Measurements from ENCODE around the gene ATXN7. TPM values are rescaled to one million over a fixed set of nuclear protein-coding genes. Genes with fewer than 3 reads are reported as not detected.

ATXN7 gene
- polyA plus RNA-seq, 1 donor from 2014 or later = 6.7 TPM

DNA sequence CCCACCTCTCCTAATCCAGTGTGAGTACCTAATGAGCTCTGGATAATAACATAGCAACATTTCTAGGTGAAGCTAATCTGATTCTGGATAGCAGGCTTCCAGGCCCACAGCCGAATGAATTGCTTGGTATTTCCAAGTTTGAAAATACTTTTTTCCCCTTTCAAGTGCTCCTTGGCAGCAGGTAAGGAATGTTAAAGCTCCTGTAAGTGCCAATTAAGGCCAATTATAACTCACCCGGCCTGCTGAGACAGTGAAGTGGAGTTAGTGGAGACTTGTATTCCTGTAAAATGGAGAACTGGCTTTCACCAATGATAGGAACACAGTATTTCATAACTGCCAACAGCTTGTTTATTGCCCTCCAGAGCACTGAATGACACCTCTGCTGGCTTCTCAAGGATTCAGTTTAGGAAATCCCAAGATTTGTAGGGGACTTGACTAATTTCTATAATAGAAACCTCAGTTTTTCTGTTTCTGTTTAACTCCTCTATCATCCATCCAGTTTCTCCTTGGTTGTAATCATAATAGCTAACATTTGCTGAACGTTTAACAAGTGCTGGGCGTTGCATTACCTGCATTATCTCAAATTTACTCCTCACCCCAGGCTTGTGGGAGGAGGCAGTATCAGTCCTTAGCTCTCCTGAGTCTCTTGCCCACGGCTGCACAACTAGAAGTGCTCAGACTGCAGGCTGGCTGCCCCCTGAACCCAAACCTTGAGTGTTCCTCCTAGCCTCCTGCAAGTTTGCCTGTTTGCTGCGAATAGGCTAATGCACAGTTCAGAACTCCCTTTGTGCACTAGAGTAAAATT lies 101.2 kb downstream of the ATXN7 start:
- H2AFZ ChIP-seq (ENCODE audit: low read depth, low read length) = no peak overlapping the region
- H3K9me3 ChIP-seq (ENCODE audit: low read length) = no peaks in the 10 kb centered on the region
- H3K4me2 ChIP-seq (ENCODE audit: low read length) = no peak overlapping the region
- no peak overlapping the region for H3K27ac ChIP-seq (ENCODE audit: low read length)
- H3K27me3 ChIP-seq (ENCODE audit: insufficient read depth, low read depth, low read length) = no peaks in the 10 kb centered on the region
- H3K4me3 ChIP-seq (ENCODE audit: low read length) = no peak overlapping the region
- TF ChIP-seq EP300 (conservative IDR thresholded peaks at IDR 0.05; ENCODE audit: poor library complexity, severe bottlenecking) (no peak), SMC3 (conservative IDR thresholded peaks at IDR 0.05; ENCODE audit: poor library complexity) (no peak), TAF1 (IDR thresholded peaks at IDR 0.05; ENCODE audit: low read depth) (no peak), REST (IDR thresholded peaks at IDR 0.05; ENCODE audit: borderline replicate concordance) (no peak), RAD21 (conservative IDR thresholded peaks at IDR 0.05) (no peak), MXI1 (conservative IDR thresholded peaks at IDR 0.05; ENCODE audit: poor library complexity, severe bottlenecking) (no peak), POLR2AphosphoS5 (IDR thresholded peaks at IDR 0.05) (no peak), CTCF (IDR thresholded peaks at IDR 0.05; ENCODE audit: poor library complexity, severe bottlenecking) (no peak), EZH2 (IDR thresholded peaks at IDR 0.05; ENCODE audit: borderline replicate concordance, insufficient read depth, low read length, poor library complexity, severe bottlenecking) (no peak)
- no peaks in the 10 kb centered on the region for H3K79me2 ChIP-seq (replicated peaks; ENCODE audit: insufficient read depth, low read length)
- no peaks in the 10 kb centered on the region for H3F3A ChIP-seq (ENCODE audit: insufficient read depth, low read length, poor library complexity, severe bottlenecking)
- H4K20me1 ChIP-seq (ENCODE audit: insufficient read depth) = no peaks in the 10 kb centered on the region
- no peaks in the 10 kb centered on the region for H3K36me3 ChIP-seq (ENCODE audit: insufficient read depth, low read length)
- H3K9me2 ChIP-seq (ENCODE audit: insufficient read depth, low read length) = no peaks in the 10 kb centered on the region
- H3K9ac ChIP-seq (ENCODE audit: low read length) = no peak overlapping the region

DNA sequence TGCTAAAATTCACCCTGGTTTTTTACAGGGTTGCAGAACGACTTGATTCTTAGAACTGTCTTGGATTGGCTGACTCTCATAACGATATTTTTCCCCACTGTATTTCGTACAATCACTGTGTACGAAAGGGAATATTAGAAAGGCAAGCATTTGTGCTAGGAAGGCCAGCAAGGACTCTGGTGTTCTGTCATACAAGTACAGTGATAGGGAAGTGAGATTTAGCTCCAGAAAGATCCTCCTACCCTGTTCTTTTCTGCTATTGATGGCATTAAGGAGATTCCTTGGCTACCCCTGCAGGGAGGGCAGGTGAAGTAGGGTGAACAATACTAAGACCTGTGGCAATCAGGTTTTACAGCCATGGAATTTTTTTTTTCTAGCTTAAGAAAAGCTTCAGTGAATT lies 102.3 kb downstream of the ATXN7 start:
- no peaks in the 10 kb centered on the region for H4K20me1 ChIP-seq (ENCODE audit: insufficient read depth)

More for the DNA sequence above, 102.3 kb downstream of the ATXN7 start:
- no peaks in the 10 kb centered on the region for H3K36me3 ChIP-seq (ENCODE audit: insufficient read depth, low read length)
- H3K27me3 ChIP-seq (ENCODE audit: insufficient read depth, low read depth, low read length) = no peaks in the 10 kb centered on the region
- TF ChIP-seq TAF1 (IDR thresholded peaks at IDR 0.05; ENCODE audit: low read depth) = no peak
- H3K27ac ChIP-seq (ENCODE audit: low read length) = no peak overlapping the region
- no peak overlapping the region for H3K4me3 ChIP-seq (ENCODE audit: low read length)
- H3K9ac ChIP-seq (ENCODE audit: low read length) = no peak overlapping the region
- H3K9me3 ChIP-seq (ENCODE audit: low read length) = no peaks in the 10 kb centered on the region
- no peaks in the 10 kb centered on the region for H3K79me2 ChIP-seq (replicated peaks; ENCODE audit: insufficient read depth, low read length)
- H3K4me2 ChIP-seq (ENCODE audit: low read length) = no peak overlapping the region
- no peaks in the 10 kb centered on the region for H3K9me2 ChIP-seq (ENCODE audit: insufficient read depth, low read length)
- H3F3A ChIP-seq (ENCODE audit: insufficient read depth, low read length, poor library complexity, severe bottlenecking) = no peaks in the 10 kb centered on the region
- no peak overlapping the region for H2AFZ ChIP-seq (ENCODE audit: low read depth, low read length)
